IPS-20b (cell line): Measurements from ENCODE around the gene TCF7L2.

Source experiments
- H3K27ac ChIP-seq: one replicate; pipeline ENCODE4 v1.5.1; 2013; ENCODE audit warnings: low read length
- H3K27me3 ChIP-seq: 2 replicates; pipeline ENCODE4 v1.6.1; 2013; ENCODE audit warnings: mild to moderate bottlenecking, low read length, inconsistent platforms; ENCODE audit not compliant: insufficient read depth
- H3K36me3 ChIP-seq: 2 replicates; pipeline ENCODE4 v1.6.1; 2013; ENCODE audit warnings: low read depth, mild to moderate bottlenecking, inconsistent platforms, low read length, moderate library complexity; ENCODE audit not compliant: insufficient read depth
- H3K4me1 ChIP-seq: 2 replicates; pipeline ENCODE4 v1.6.1; 2013; ENCODE audit warnings: mild to moderate bottlenecking, control low read depth, inconsistent platforms, low read length, moderate library complexity; ENCODE audit not compliant: insufficient read depth
- H3K4me3 ChIP-seq: 2 replicates; pipeline ENCODE4 v1.5.1; 2013; ENCODE audit warnings: mild to moderate bottlenecking, low read length, inconsistent platforms
- H3K9ac ChIP-seq: 2 replicates; pipeline ENCODE4 v1.6.1; 2013; ENCODE audit warnings: low read depth, mild to moderate bottlenecking, inconsistent platforms, low read length, moderate library complexity
- H3K9me3 ChIP-seq: 2 replicates; pipeline ENCODE4 v1.6.1; 2013; ENCODE audit warnings: mild to moderate bottlenecking, low read depth, low read length, inconsistent platforms; ENCODE audit not compliant: insufficient read depth

TCF7L2 gene

DNA sequence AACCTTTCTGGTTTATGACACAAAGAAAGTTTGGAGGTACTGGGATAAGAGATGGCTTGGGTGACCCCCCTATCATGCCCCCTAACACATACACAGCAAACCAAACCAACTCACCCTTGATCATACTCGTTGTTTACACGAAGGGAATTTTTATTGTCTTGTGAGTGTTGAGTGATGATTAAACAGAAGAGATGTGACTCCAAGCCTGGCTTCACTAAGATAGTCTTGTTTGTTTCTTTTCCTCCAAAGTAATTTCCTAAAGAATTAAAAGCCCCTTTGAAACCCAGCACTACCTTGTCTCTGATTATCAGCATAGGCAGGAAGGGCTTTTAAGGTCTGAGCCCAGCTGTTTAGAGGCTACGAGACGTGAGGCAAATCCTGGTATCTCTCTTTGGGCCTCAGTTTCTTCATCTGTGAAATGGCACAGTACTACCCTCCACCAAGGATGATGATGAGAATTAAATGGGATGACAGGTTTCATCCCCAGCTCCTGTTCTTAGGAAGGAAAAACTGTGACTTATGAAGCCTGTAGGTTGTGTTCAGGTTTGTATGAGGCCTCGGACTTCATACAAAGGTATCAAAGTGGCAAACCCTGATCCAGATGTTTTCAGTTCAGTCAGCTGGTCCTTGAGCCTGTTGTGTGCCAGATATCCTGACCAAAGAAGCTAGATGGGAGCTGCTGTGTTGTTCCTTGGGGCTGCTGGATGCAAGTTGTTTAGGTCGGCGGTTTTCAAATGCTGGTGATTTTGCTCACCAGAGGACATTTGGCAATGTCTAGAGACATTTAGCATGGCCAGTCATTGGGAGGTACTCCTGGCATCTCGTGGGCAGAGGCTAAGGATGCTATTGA is 51.8 kb downstream of the TCF7L2 start:
- H3K4me3 ChIP-seq: no peak overlapping the region
- H3K27me3 ChIP-seq: no peaks in the 10 kb centered on the region
- H3K36me3 ChIP-seq: peaks cover 34% of the 10 kb centered on the region
- H3K4me1 ChIP-seq: peaks cover 2% of the 10 kb centered on the region; the same call in 1 of the 2 replicates
- H3K27ac ChIP-seq: no peak overlapping the region
- no peak overlapping the region for H3K9ac ChIP-seq
- no peaks in the 10 kb centered on the region for H3K9me3 ChIP-seq

GRCh38 chr10:113002449-113002777 is 52.4 kb downstream of the TCF7L2 start:
- H3K4me3 ChIP-seq: no peak overlapping the region
- H3K27ac ChIP-seq: no peak overlapping the region
- H3K9me3 ChIP-seq: no peaks in the 10 kb centered on the region
- H3K9ac ChIP-seq: no peak overlapping the region
- H3K36me3 ChIP-seq: peaks cover 37% of the 10 kb centered on the region
- peaks cover 3% of the 10 kb centered on the region; the same call in 1 of the 2 replicates for H3K4me1 ChIP-seq
- H3K27me3 ChIP-seq: no peaks in the 10 kb centered on the region

GRCh38 chr10:113003052-113003451 is 53.0 kb downstream of the TCF7L2 start:
- Histone ChIP-seq H3K9me3 (no peaks in the 10 kb centered on the region), H3K27me3 (no peaks in the 10 kb centered on the region), H3K4me1 (peaks cover 5% of the 10 kb centered on the region; the same call in 1 of the 2 replicates), H3K4me3 (no peak overlapping the region), H3K27ac (no peak overlapping the region), H3K36me3 (peaks cover 38% of the 10 kb centered on the region), H3K9ac (no peak overlapping the region)

DNA sequence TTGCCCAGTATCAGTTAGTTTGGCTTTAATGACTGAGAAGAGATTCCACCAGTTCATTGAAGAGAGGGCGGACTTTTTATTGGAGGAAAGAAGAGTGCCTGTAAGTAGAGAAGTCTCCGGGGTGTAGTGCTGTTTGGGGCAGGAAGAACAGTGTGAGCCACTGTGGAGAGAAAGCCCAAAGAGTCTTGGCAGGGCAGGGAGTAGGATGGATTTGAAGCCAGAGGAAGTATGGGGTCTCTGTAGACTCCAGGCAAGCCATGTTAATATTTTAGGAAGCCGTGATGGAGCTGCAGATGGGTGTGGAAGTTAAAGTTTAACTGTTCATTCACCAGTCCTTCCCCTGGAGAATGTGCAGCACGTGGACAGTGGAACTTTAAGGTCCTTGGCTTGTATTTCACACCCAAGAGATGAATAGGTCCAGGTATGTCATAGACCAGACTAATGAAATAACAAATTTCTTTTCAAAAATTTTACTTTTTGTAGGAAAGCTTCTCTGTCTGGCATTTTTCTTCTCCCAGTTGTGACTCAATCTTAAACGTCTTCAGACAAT is 54.1 kb downstream of the TCF7L2 start:
- Histone ChIP-seq H3K9ac (no peak overlapping the region), H3K36me3 (peaks cover 49% of the 10 kb centered on the region), H3K4me3 (no peak overlapping the region), H3K4me1 (peaks cover 5% of the 10 kb centered on the region; the same call in 1 of the 2 replicates), H3K9me3 (no peaks in the 10 kb centered on the region), H3K27me3 (no peaks in the 10 kb centered on the region), H3K27ac (no peak overlapping the region)

DNA sequence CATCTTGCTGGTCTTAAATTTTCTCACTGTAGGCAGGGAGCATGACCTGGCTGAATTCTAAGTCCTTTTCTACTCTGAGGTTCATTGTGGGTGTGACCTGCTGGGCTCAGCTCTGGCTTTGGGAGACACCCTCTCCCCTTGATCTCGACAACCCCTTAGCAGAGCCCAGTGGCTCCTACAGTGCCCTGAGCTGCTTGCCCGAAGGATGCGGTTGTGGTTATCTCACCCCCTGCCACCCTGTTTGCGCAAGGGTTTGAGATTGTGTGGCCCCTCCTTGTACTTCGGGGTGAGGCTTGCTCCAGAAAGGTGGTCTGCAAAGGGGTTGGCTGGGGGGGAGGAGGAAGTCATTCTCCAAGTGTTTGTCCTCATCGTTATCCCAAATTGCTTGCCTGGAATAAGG is 55.3 kb downstream of the TCF7L2 start:
- peaks cover 58% of the 10 kb centered on the region for H3K36me3 ChIP-seq
- peaks cover 5% of the 10 kb centered on the region; the same call in 1 of the 2 replicates for H3K4me1 ChIP-seq
- no peak overlapping the region for H3K27ac ChIP-seq
- no peaks in the 10 kb centered on the region for H3K9me3 ChIP-seq
- no peak overlapping the region for H3K9ac ChIP-seq
- H3K4me3 ChIP-seq: no peak overlapping the region
- H3K27me3 ChIP-seq: no peaks in the 10 kb centered on the region

DNA sequence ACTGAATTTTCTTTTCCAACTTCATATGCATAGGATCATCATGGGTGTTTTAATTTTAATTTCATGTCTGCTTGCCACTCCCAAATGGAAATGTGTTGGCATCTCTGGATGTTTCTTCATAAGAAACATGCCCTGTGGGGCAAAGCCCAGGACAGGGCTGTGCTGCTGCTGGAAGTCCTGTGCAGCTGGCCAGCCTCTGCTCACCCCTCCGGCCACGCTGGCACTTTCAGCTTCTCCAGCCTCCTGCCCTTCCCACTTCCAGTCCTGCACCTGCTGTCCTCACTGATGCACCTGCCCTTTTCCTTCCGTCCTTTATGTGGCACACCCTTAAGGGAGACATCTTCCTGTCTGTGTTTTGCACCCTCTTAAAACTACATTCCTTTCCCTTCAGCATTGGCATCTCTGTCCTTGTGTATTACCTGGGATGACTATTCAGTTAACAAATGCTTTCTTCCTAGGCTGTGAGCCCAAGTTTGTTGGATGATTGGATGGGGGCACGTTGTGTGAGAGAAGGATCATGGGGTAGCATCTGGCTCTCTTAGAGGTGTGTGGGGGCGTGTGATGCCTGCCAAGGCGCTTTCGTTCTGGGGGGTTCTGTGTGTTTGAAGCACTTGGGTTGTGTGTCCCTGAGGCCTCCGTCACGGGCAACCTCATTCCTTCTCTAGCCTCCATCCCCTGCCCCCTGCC is 56.8 kb downstream of the TCF7L2 start:
- no peak overlapping the region for H3K9ac ChIP-seq
- H3K9me3 ChIP-seq: no peaks in the 10 kb centered on the region
- peaks cover 54% of the 10 kb centered on the region for H3K36me3 ChIP-seq
- no peak overlapping the region for H3K4me3 ChIP-seq
- H3K27me3 ChIP-seq: no peaks in the 10 kb centered on the region
- peaks cover 11% of the 10 kb centered on the region for H3K4me1 ChIP-seq
- H3K27ac ChIP-seq: no peak overlapping the region

- Histone ChIP-seq H3K9ac (no peak overlapping the region), H3K36me3 (peaks cover 54% of the 10 kb centered on the region), H3K27ac (no peak overlapping the region), H3K9me3 (no peaks in the 10 kb centered on the region), H3K4me1 (peaks cover 16% of the 10 kb centered on the region), H3K27me3 (no peaks in the 10 kb centered on the region), H3K4me3 (no peak overlapping the region)
Observed at GRCh38 chr10:113007343-113007771, 57.3 kb downstream of the TCF7L2 start.

- no peak overlapping the region for H3K4me3 ChIP-seq
Observed at GRCh38 chr10:113007821-113008220, 57.8 kb downstream of the TCF7L2 start.

GRCh38 chr10:113011592-113012374 is 61.7 kb downstream of the TCF7L2 start:
- H3K27ac ChIP-seq: no peak overlapping the region
- H3K27me3 ChIP-seq: no peaks in the 10 kb centered on the region
- no peak overlapping the region for H3K9ac ChIP-seq
- H3K4me1 ChIP-seq: peaks cover 18% of the 10 kb centered on the region
- no peaks in the 10 kb centered on the region for H3K9me3 ChIP-seq
- peaks cover 34% of the 10 kb centered on the region for H3K36me3 ChIP-seq
- H3K4me3 ChIP-seq: no peak overlapping the region

More at GRCh38 chr10:113007821-113008220, 57.8 kb downstream of the TCF7L2 start:
- no peak overlapping the region for H3K9ac ChIP-seq
- peaks cover 54% of the 10 kb centered on the region for H3K36me3 ChIP-seq
- peaks cover 20% of the 10 kb centered on the region for H3K4me1 ChIP-seq
- no peaks in the 10 kb centered on the region for H3K9me3 ChIP-seq
- H3K27ac ChIP-seq: no peak overlapping the region
- no peaks in the 10 kb centered on the region for H3K27me3 ChIP-seq

GRCh38 chr10:113015201-113015600 is 65.2 kb downstream of the TCF7L2 start:
- Histone ChIP-seq H3K4me1 (peaks cover 30% of the 10 kb centered on the region), H3K9ac (no peak overlapping the region), H3K27me3 (no peaks in the 10 kb centered on the region), H3K9me3 (no peaks in the 10 kb centered on the region), H3K36me3 (peaks cover 4% of the 10 kb centered on the region; the same call in 1 of the 2 replicates), H3K27ac (no peak overlapping the region), H3K4me3 (no peak overlapping the region)

DNA sequence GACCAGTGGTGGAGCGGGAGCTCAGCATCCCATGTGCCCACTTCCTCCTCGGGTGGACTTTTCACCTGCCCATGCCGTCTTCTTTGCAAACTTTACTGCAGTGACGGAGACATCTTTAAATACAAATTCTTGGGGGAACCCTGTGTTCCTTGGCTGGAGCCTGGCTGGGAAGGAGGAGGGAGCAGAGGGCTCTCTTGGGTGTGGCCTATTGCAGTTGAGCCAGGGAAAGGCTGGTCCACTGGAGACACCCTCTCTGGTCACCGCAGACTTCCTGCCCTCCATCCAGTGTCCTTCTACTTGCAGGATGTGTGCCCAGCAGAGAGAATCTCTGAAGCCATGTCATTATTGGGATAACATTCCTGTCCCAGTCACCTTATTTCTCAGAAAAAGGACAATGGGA is 67.3 kb downstream of the TCF7L2 start:
- Histone ChIP-seq H3K9me3 (no peaks in the 10 kb centered on the region), H3K27me3 (no peaks in the 10 kb centered on the region), H3K4me3 (no peak overlapping the region), H3K9ac (no peak overlapping the region), H3K36me3 (peaks cover 11% of the 10 kb centered on the region), H3K27ac (no peak overlapping the region), H3K4me1 (peaks cover 24% of the 10 kb centered on the region)
